ENCODE measurements around the gene TBXAS1.

The TBXAS1 gene

GRCh38 chr7:139955109-139955820 lies 126.2 kb downstream of the TBXAS1 start:
- Histone ChIP-seq H3K9ac (ENCODE audit: low read length) (no peak overlapping the region), H3K4me2 (ENCODE audit: low read depth, low read length, poor library complexity, severe bottlenecking) (no peak overlapping the region), H3K79me2 (ENCODE audit: insufficient read depth, low read length) (no peaks in the 10 kb centered on the region), H3K9me2 (replicated peaks; ENCODE audit: insufficient read depth, low read length) (no peaks in the 10 kb centered on the region), H3K27me3 (ENCODE audit: low read length) (no peaks in the 10 kb centered on the region), H3K27ac (ENCODE audit: low read depth, low read length) (no peak overlapping the region), H3K4me3 (ENCODE audit: insufficient read depth, low read length, poor library complexity, severe bottlenecking) (no peak overlapping the region), H3K9me3 (ENCODE audit: insufficient read depth, low read length) (no peaks in the 10 kb centered on the region), H3F3A (ENCODE audit: insufficient read depth) (no peaks in the 10 kb centered on the region), H3K36me3 (ENCODE audit: low read length) (no peaks in the 10 kb centered on the region), H2AFZ (ENCODE audit: low read depth, low read length, severe bottlenecking) (no peak overlapping the region), H4K20me1 (ENCODE audit: low read depth, low read length) (no peaks in the 10 kb centered on the region)
- TF ChIP-seq, protein P1, sequence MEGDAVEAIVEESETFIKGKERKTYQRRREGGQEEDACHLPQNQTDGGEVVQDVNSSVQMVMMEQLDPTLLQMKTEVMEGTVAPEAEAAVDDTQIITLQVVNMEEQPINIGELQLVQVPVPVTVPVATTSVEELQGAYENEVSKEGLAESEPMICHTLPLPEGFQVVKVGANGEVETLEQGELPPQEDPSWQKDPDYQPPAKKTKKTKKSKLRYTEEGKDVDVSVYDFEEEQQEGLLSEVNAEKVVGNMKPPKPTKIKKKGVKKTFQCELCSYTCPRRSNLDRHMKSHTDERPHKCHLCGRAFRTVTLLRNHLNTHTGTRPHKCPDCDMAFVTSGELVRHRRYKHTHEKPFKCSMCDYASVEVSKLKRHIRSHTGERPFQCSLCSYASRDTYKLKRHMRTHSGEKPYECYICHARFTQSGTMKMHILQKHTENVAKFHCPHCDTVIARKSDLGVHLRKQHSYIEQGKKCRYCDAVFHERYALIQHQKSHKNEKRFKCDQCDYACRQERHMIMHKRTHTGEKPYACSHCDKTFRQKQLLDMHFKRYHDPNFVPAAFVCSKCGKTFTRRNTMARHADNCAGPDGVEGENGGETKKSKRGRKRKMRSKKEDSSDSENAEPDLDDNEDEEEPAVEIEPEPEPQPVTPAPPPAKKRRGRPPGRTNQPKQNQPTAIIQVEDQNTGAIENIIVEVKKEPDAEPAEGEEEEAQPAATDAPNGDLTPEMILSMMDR (IDR thresholded peaks at IDR 0.05; ENCODE audit: insufficient read depth, low read length, poor library complexity, severe bottlenecking), result no peak
- TF ChIP-seq EZH2phosphoT487 (conservative IDR thresholded peaks at IDR 0.05; ENCODE audit: low read length), result no peak

- H4K20me1 ChIP-seq (ENCODE audit: low read depth, low read length), result no peaks in the 10 kb centered on the region
- no peaks in the 10 kb centered on the region for H3K79me2 ChIP-seq (ENCODE audit: insufficient read depth, low read length)
- no peaks in the 10 kb centered on the region for H3K36me3 ChIP-seq (ENCODE audit: low read length)
- no peaks in the 10 kb centered on the region for H3K9me3 ChIP-seq (ENCODE audit: insufficient read depth, low read length)
- no peaks in the 10 kb centered on the region for H3K9me2 ChIP-seq (replicated peaks; ENCODE audit: insufficient read depth, low read length)
- no peak overlapping the region for H3K9ac ChIP-seq (ENCODE audit: low read length)
- no peak overlapping the region for H2AFZ ChIP-seq (ENCODE audit: low read depth, low read length, severe bottlenecking)
- no peak overlapping the region for H3K27ac ChIP-seq (ENCODE audit: low read depth, low read length)
- no peaks in the 10 kb centered on the region for H3K27me3 ChIP-seq (ENCODE audit: low read length)
- H3F3A ChIP-seq (ENCODE audit: insufficient read depth), result no peaks in the 10 kb centered on the region
- no peak for TF ChIP-seq EZH2phosphoT487 (conservative IDR thresholded peaks at IDR 0.05; ENCODE audit: low read length)
- TF ChIP-seq, protein P1 (IDR thresholded peaks at IDR 0.05; ENCODE audit: insufficient read depth, low read length, poor library complexity, severe bottlenecking), result no peak
- no peak overlapping the region for H3K4me2 ChIP-seq (ENCODE audit: low read depth, low read length, poor library complexity, severe bottlenecking)
- H3K4me3 ChIP-seq (ENCODE audit: insufficient read depth, low read length, poor library complexity, severe bottlenecking), result no peak overlapping the region
Observed at GRCh38 chr7:139958599-139959284, 129.7 kb downstream of the TBXAS1 start.

DNA sequence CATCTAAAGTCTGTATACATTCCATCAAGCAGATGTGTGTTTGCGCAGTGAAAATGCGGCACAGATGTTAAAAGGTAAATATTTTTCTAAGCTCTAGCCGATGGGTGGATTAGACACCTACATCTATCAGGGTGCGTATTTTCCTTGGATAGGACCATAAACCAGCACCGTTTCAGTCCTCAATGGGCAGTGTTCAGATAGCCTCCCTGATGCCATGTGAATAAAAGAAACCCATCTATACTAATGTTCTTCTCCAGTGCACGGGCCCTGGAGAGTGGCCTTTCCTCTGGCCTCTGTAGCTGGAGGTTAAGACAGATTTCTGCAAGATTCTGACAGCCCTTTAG lies 130.2 kb downstream of the TBXAS1 start:
- Histone ChIP-seq H3K9me2 (replicated peaks; ENCODE audit: insufficient read depth, low read length) (no peaks in the 10 kb centered on the region), H3K27ac (ENCODE audit: low read depth, low read length) (no peak overlapping the region), H3K4me2 (ENCODE audit: low read depth, low read length, poor library complexity, severe bottlenecking) (no peak overlapping the region), H3K4me3 (ENCODE audit: insufficient read depth, low read length, poor library complexity, severe bottlenecking) (no peak overlapping the region), H3K9ac (ENCODE audit: low read length) (no peak overlapping the region), H3K27me3 (ENCODE audit: low read length) (no peaks in the 10 kb centered on the region), H3K79me2 (ENCODE audit: insufficient read depth, low read length) (no peaks in the 10 kb centered on the region), H3F3A (ENCODE audit: insufficient read depth) (no peaks in the 10 kb centered on the region), H2AFZ (ENCODE audit: low read depth, low read length, severe bottlenecking) (no peak overlapping the region), H3K9me3 (ENCODE audit: insufficient read depth, low read length) (no peaks in the 10 kb centered on the region), H3K36me3 (ENCODE audit: low read length) (no peaks in the 10 kb centered on the region), H4K20me1 (ENCODE audit: low read depth, low read length) (no peaks in the 10 kb centered on the region)
- TF ChIP-seq EZH2phosphoT487 (conservative IDR thresholded peaks at IDR 0.05; ENCODE audit: low read length), result no peak
- TF ChIP-seq, protein P1 (IDR thresholded peaks at IDR 0.05; ENCODE audit: insufficient read depth, low read length, poor library complexity, severe bottlenecking), result no peak
